ENCODE measurements around the gene CCT6B.
"Not testable (repeated sequence)": the region's sequence is repeated elsewhere in the genome, so short reads cannot be mapped to it uniquely, and the experiment has no call there.

CCT6B gene, protein sequence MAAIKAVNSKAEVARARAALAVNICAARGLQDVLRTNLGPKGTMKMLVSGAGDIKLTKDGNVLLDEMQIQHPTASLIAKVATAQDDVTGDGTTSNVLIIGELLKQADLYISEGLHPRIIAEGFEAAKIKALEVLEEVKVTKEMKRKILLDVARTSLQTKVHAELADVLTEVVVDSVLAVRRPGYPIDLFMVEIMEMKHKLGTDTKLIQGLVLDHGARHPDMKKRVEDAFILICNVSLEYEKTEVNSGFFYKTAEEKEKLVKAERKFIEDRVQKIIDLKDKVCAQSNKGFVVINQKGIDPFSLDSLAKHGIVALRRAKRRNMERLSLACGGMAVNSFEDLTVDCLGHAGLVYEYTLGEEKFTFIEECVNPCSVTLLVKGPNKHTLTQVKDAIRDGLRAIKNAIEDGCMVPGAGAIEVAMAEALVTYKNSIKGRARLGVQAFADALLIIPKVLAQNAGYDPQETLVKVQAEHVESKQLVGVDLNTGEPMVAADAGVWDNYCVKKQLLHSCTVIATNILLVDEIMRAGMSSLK

DNA sequence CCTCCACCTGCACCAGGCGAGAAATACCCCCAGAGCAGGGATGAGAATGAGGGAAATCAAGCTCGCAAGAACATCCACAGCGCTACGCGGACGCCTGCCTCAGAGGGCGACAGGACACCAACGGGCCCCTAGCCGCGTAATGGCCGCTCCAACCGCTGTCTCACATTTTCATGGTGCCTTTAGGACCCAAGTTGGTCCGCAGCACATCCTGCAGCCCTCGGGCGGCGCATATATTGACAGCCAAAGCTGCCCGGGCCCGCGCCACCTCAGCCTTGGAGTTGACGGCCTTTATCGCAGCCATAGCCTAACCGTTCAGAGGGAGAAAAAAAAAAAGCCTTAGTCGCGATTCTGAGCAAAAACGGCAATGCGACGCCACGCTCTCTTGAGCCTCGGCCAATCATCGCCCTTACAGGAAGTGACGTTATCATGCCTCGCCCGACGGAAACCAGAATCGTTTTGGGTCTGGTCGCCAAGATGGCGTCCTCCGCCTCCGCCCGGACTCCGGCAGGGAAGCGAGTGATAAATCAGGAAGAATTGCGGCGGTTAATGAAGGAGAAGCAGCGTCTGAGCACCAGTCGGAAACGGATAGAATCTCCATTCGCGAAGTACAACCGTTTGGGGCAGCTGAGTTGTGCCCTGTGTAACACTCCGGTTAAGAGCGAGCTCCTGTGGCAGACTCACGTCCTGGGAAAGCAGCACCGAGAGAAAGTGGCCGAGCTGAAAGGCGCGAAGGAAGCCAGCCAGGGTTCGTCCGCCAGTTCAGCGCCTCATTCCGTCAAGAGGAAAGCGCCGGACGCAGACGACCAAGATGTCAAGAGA, at the start of gene CCT6B, which contains the start of gene ZNF830:
Gene CCT6B, minus strand, starts transcription at position 368 of the 819 bp plus-strand sequence. Its CDS starts 67 bp downstream, at position 301.
Gene ZNF830, plus strand, starts transcription at position 448 of the 819 bp plus-strand sequence. Its CDS starts 27 bp downstream, at position 475.
- DNase-seq (ENCODE audit: low spot score), result peak; percentile 93

DNA sequence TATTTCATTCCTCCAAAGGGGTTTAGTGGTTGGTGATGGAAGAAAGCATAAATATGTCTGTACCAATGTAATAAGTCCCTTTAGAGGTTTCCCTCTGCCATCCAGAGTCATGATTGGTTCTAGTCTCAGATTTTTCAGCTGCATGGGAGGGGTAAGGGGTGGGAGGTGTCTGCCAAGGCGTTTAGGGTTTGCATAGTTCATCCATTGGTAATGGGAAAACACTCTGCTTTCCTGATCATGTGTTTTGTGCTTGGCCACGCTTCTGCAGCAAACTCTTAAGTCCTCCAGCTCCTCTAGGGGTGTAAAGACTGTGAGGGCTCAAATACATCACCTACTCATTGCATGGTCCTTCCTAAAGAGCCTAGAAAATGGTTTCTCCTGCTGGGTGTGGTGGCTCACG, 48.8 kb upstream of the CCT6B start:
- DNase-seq (ENCODE audit: low spot score), result no peak

DNA sequence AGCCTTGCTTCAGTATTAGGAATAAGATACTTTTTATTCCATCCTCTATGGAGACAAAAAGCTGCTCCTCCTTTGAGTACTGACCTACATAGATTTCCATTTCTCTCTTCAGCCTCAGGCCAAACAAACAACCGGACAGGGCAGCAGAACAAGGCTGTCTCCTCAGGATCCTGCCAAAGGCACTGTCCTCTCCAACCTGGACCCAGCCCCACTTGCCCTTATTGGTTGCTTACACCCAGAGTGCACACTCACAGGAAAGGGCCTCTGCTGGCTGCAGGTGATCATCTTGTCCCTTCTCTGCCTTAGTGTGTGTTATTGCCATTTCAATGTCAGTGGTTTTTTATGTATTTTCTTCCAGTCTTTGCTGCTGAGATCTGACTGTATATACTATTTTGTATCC, 45.7 kb upstream of the CCT6B start:
- no peak for DNase-seq (ENCODE audit: low spot score)

DNA sequence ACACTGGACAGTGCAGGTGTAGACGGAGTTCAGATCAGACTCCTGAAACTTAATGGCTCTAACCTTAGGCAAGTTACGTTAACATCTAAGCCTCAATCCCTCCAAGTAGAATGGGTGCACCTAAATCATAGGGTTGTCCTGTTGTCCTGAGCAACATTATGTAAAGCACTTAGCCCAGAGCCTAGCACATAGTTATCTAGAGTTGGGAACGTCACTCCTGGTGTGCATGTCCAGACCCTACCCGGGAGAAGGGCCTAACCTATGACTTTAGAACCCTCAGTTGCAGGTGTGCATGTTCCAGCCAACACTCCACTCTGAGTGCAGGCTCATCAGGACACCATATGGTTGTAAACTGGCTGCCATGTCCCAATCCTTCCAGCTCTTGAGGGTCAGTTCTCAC, 45.1 kb upstream of the CCT6B start:
- no peak for DNase-seq (ENCODE audit: low spot score)

DNA sequence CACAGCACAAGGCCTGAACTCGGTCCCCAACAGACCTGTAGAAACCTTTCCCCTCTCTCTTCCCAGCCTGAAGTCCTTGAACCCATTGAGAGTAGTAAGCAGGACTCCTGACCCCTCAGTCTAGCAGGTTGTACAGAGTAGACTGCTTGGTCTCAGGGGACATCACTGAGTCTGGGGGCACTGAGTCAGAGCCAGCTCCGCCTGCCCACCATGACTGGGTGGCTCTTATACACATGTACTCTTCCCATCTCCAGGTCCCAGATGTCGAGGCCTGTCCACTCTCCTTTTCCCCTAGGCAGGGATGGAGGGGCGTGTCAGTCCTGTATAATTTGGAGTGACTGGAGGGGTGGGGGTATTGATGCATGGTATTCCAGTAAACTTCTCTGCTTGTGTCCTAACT, 42.5 kb upstream of the CCT6B start:
- no peak for DNase-seq (ENCODE audit: low spot score)

DNA sequence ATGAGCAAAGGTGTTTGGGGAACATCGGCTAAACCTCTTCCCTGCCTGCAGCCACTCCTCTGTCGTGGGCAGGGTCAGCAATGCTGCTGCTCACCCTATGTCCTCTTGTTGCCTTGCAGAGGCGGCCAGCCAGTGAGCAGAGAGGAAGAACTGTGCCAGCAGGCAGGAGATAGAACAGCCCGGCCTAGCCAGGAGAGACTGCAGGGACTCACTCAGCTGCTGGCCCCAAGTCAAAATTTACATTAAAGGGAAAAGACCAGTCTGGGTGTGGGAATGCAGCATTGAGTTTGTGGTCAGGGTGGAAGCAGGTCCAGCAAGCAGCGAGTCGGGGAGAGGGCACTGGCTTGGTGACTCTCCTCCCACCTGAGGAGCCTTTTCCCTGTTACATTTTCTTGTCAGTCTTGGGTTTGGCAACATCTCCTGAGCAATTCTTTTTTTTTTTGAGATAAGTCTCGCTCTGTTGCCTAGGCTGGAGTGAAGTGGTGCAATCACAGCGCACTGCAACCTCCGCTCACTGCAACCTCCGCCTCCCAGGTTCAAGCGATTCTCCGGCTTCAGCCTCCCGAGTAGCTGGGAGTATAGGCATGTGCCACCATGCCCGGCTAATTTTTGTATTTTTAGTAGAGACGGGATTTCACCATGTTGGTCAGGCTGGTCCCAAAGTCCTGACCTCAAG, 41.8 kb upstream of the CCT6B start:
- DNase-seq (ENCODE audit: low spot score), result no peak

DNA sequence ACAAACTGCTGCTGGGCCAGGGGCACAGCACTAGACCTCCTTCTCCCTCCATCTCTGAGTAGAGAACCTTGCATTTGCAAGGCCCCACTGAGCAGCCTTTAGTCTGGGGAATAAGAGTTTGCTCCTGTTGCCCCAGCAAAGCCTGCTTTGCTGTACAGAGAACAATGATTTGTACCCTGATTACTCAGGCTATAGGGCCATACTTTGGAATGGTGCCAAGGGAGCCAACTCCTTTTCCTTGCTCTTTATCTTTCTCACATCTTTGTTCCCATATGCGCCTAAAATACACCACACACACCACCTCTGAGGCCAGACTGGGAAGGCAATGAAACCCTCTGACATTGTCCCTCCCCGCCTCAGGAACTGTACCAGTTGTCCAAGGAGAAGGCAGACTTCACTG, 40.3 kb upstream of the CCT6B start:
- no peak for DNase-seq (ENCODE audit: low spot score)

DNA sequence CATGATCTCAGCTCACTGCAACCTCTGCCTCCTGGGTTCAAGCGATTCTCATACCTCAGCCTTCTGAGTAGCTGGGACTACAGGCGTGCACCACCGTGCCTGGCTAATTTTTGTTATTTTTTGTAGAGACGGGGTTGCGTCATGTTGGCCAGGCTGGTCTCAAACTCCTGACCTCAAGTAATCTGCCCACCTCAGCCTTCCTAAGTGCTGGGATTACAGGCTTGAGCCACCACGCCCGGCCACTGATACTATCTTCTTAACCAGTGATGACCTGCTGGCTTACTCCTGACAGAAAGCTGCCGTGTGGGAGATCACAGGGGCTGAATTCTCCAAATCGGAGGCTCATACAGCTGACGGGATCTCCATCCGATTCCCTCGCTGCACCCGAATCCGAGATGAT, 39.7 kb upstream of the CCT6B start:
- not testable (repeated sequence) for DNase-seq (ENCODE audit: low spot score)

DNA sequence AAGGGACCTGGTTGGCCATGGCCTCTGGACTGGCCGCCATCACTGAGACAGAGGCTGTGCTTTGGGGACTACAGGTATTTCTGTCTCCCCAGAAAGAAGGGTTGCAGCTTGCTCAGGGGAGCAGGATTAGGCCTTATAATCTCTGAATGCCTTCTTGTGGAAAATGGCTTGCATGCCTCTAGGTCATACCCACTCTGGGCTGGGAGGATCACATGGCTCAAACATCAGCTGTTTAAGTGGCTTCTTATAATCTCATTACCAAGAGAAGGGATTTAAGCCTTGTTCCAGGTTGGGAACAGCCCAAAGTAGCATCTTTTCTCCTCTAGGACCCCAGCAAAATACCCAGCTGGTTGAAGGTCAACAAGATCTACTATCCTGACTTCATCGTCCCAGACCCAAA, 38.2 kb upstream of the CCT6B start:
- no peak for DNase-seq (ENCODE audit: low spot score)

DNA sequence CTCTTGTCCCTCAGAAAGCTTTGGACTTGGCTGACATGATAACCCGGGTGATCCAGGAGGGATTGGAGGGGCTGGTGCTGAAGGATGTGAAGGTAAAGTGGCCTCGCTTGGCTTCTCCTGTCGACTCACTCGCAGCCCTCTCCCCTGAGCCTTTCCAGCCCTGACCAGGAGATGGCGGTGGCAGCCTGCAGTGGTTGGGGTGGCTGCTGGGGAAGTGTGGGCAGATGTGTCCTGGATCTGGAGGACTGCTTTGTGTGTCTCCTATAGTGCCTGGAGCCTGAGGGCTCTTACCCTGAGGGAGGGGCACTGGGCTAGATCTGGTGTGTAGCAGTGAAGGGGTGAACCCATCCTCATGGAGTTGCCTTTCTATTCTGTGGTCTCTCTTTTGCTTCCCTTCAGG, 36.9 kb upstream of the CCT6B start:
- peak; percentile 82 for DNase-seq (ENCODE audit: low spot score)

DNA sequence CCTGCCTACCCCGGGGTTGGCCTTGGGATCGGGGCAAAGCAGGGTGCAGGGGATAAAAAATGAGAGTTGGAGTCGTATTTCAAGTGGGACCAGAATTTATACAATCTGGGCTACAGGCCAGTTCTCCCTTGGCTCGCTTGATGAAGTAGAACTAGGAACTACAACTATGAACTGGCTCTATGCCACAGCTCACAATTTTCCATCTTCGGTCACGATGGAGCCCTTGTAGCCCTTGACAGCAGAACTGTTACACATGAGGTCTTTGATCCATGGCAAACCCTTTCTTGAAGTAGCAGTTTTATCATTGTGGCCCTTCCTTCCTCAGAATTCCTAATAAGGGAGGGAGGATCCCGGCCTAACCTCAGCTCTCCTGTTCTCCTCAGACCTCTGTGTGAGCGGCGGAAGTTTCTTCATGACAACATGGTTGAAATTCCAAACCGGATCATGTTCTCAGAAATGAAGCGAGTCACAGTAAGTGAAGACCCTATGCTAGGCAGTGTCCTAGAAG, 36.1 kb upstream of the CCT6B start:
- peak; percentile 63 for DNase-seq (ENCODE audit: low spot score)

DNA sequence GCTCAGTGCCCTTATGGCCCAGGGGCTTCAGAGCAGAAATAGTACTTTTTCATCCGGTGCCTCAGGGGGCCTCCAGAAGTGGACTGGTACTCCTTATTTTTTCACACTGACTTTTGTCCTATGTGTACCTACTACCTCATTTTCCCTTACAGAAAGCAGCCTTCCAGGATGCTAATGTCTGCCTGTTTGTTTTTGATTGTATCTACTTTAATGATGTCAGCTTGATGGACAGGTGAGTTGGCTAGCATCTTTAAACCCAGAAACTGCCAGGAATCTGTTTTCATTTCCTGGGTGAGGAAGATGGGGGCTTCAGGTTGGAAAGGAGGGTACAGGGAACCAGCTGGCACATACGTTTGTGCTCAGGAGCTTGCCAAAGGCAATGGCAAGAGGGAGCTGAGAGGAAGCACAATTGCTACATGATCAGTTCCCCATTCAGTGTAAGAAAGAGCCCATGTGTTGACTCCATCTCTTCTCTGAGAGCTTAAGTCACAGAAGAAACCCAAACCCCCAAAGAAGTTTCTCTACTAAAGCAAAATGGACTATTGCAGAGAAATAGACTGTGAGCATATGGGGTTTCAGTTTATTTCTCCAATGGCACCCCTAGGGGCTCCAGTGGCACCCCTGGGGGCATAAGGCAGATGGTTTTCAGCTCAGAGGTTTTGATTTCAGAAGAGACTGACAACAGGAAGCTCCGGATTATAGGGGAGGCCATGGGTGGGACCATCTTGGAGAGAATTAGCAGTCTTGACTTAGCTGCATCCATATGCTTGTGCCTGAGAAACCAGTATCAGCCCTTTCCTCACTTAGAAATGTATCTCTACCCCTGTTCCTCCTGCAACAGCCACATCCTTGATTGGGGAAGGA, 35.4 kb upstream of the CCT6B start:
- DNase-seq (ENCODE audit: low spot score), result no peak

DNA sequence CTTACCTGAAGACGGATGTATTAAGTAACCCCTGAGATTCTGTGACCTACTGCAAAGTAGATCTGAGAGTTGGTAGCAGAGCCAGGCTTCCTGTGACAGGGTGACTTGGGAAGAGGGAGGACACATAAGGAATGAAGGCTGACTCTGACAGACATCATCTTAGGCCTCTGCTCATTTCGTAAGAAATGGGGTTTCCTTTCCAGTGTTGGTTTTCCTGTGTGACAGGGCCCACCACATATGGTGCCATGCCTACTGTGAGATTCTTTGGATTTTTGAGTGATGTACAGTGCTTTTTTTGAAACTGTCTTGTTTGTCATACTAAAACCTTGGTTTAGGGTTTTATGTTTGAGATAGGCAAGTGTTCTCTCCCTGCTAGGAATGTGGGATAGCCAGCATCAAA, 31.8 kb upstream of the CCT6B start:
- no peak for DNase-seq (ENCODE audit: low spot score)

DNA sequence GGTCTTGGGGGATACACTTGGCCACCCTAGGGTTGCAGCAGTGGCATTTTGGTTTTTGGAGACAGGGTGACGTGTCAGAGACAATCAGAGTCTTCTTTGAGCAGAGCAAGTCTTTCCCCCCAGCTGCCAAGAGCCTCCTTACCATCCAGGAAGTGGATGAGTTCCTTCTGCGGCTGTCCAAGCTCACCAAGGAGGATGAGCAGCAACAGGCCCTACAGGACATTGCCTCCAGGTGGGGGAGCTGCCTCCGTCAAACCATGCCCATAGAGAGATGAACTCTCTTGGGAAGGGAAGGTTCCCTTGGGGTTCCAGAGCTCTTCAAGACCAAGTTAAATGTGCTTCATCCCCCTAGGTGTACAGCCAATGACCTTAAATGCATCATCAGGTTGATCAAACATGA, 30.3 kb upstream of the CCT6B start:
- no peak for DNase-seq (ENCODE audit: low spot score)

DNA sequence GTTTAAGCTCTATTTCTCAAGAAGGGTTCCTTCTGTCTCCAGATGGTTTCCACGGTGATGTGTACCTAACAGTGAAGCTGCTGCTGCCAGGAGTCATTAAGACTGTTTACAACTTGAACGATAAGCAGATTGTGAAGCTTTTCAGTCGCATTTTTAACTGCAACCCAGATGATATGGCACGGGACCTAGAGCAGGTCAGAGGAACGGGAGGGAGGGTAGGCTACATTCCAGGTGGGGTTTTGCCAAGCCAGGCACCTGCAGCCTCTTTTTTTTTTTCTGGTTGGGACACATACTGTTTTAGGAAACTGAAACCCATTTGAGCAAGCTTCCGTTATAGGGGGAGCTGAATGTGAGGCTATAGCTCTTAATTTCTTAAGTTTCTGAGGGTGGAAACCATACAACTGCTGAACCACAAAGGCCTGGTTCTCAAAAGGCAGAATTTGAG, 29.7 kb upstream of the CCT6B start:
- DNase-seq (ENCODE audit: low spot score), result no peak

DNA sequence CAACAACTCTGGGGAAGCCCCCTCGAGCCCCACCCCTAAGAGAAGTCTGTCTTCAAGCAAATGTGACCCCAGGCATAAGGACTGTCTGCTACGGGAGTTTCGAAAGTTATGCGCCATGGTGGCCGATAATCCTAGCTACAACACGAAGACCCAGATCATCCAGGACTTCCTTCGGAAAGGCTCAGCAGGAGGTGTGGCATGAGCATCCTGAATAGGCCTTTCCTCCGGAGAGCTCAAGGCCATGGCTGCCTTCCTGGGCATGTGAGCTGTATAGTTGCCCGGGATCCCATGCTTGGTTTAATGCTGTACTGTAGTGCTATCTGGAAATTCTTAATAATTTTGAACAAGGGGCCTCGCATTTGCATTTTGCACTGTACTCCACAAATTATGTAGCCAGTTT, 28.2 kb upstream of the CCT6B start:
- no peak for DNase-seq (ENCODE audit: low spot score)

DNA sequence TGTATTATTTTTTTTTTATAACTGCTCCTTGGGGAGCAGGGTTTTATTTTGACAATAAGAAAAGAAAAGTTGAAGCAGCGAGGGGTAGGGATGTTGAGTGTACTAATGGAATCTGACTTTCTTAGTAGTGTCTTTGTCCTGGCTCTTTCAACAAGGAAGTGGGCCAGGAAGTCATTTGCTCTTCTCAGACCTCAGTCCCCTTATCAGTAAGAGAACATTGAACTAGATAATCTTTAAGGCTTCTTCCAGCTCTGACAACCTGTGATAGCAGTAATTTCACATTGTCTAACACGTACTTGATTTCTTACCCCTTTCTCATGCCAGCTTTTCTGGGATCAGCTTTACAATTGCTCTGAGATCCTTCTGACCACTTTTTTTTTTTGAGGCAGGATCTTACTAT, 27.4 kb upstream of the CCT6B start:
- DNase-seq (ENCODE audit: low spot score), result no peak

DNA sequence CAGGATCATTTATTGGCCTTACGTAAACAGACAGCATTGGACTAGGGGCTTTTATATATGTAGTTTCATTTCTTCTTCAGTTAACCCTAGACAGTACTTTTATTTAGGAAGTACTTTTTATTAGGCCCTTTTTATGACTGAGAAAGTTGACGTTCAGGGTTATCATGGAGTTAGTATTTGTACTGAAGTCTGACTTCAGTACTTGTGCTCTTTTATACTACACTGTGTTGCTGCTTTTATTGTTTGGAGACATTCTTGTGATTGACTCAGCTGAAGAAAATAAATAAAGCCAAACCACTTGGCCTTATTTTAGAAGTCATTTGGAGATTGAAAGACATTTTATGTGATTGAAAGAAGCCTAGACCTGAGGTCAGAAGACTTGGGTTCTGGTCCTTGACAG, 26.0 kb upstream of the CCT6B start:
- DNase-seq (ENCODE audit: low spot score), result no peak

DNA sequence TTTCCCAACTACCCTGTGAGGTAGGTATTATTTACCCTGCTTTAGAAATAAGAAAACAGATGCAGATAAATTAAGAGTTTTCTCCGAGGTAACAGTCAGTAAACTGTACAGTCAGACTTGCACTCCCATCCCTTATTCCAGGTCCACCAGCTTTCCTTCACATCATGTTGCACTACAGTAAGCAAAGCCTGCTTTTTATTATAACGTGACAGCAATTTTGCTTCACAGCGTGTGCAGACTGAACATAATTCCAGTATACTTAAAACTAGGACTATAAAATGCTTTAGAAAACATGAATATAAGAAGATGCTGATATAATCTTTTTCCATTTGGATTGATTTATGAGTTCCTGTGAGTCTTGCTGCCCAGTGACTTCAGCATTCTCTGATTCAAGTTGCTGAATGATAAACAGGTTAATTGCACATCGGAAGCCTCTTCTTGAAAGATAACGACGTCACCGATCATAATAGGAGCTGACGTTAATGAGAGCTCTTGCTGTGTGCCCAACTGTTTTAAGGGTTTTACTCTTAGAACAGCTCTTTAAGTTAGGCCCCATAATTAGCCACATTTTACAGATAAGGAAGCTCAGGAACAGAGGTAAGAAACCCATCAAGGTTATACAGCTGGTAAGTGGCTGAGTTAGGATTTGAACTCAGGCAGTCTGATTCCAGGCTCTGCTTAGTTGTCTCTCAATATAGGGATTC, 20.4 kb upstream of the CCT6B start:
- DNase-seq (ENCODE audit: low spot score), result peak; percentile 21
